GM21717 (cell line): ENCODE results near the gene PRL.

Experiments
- ATAC-seq: cut with Tn5 transposase; IDR thresholded peaks from one replicate; pipeline ENCODE4 v1.9.1; 2021; ENCODE audit warnings: mild to moderate bottlenecking, moderate library complexity; ENCODE audit not compliant: unreplicated experiment

Gene PRL

DNA sequence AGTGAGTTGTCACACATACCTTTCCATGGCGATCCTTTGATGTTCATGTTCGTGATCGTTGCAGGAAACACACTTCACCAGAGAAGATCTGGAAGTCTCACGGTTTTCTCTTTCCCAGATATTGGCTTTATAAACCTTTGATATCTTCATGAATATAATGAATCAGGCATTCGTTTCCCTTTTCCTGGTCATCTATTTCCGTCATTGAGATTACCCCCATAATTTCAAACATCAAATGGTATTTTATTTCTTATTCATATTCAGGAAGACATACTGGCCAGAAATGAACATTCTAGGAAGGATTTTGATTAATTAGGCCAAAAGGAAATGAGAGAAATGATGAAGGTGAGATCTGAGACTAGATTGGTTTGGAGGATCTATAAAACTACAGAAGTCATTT is at the start of gene PRL:
TSS of gene PRL (minus strand) at position 101 of the 400 bp plus-strand sequence. CDS start at position 47, 54 bp downstream.
- no peak for ATAC-seq

DNA sequence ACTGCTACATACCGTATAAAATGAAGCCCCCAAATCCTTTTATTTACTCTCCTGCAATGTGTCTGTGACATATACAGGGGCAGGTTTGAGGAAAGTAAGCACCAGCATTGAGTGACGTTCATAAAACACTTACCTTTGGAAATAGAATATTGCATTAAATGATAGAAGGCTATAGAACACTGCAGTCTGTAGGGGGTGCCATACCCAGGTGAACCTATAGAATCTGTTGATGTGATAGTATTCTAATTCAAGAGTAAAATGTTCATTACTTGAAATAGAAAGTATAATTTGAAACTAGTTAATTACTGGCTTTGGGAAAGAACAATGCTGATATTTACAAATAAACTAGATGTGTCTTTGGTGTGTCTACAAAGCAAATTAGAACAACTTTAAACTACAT is 47.0 kb upstream of the PRL start:
- ATAC-seq, result no peak

DNA sequence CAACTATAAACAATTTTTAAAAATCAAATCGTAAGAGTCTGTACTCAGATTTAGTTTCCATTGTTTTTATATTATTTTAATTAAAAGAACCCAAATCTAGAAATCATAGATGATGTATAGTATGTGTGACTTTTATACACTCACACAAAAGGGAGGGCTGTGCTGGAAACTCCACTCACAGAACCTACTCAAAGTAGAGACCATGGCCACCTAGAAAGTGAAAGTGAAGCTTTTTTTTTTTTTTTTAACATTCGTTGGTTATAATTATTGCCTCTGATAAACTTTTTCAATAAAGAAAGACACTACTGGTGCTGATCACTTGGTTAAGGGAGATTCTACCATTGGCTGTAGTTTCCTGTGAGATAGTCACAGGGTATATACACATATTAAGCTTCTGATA is 37.9 kb upstream of the PRL start:
- no peak for ATAC-seq

DNA sequence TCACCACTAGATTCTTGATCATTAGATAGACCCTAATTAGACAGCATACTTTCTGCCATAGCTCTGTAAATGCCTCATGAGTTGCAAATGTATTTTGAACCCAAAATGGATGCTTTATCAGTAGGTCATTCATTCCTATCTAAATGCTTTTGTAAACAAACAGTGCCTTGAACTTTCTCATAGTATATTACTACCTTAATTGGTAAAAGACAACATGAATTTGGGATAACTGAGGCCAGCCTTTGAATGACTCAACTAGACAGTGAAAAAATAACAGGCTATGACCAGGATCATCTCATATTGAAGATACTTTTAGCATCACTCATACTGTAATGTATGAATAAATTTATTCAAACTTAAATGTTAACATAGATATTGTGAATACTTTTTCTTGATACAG is 37.0 kb upstream of the PRL start:
- no peak for ATAC-seq

DNA sequence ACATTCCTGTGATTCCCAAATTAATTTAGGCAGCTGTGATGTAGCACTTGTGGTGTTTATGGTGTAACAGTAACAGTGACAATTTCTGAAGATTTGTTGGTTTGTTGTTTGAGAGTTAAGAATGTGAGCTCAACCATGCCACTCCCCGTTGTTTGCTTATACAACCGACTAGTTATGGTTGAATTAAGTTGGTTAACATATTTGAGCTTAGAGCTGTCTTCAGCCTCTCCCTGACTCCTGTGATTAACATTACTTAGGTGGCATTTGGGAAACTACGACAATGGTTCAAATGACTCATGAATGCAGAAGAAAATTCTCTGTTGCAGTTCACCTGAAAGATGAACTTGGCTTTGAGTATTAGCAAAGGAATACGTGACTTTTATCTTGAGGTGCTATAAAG is 35.9 kb upstream of the PRL start:
- no peak for ATAC-seq

DNA sequence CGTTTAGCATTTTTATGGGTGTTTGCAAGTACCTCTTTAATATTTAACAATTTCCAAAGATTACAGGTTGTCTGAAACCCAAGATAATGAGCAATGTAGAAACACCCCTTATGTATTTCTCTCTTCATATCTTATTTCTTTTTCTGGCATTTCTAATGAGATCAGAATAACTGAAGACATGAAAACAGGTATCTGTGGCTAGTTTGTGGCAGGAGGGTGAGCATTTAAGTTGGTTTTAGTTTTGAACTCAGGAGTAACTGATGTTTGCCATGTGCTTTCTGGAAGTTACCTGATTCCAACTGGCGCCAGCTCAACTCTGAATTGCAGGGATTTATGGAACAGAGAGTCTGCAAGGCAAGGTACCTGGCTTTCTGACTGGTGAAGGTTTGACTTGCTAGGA is 35.4 kb upstream of the PRL start:
- ATAC-seq, result no peak

DNA sequence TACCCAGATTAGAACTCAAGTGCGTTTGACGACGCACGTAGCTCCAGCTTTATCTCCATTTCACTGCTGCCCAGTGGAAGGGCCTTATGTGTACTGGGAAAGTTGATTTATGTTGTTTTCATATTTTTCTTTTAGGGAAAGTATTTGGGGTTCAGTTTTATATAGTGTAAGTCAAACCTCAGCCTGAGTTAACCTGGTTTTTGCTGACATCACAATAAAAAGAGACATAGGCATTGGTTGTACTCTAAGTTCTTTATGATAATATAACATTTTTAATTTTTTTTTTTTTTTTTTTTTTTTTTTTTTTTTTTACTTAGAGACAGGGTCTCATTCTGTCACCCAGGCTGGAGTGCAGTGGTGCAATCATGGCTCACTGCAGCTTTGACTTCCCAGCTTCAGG is 34.1 kb upstream of the PRL start:
- no peak for ATAC-seq

DNA sequence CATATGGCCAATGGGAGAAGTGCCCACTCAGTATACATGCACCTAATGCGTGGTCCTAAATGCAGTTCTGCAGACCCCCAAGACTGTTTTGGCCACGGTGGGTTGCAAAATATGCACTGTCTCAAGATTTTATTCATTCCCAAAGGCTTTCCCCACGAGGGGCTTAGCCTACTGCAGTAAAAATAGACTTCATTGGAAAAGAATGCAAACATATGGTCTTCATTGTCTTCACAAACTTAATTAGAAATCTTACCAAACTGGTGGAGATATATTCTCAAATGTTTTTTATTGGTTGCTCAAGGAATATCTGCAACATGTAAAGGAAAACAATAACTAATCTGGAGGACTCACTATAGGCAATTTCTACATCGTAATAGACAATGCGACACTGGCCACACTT is 31.6 kb upstream of the PRL start:
- no peak for ATAC-seq

DNA sequence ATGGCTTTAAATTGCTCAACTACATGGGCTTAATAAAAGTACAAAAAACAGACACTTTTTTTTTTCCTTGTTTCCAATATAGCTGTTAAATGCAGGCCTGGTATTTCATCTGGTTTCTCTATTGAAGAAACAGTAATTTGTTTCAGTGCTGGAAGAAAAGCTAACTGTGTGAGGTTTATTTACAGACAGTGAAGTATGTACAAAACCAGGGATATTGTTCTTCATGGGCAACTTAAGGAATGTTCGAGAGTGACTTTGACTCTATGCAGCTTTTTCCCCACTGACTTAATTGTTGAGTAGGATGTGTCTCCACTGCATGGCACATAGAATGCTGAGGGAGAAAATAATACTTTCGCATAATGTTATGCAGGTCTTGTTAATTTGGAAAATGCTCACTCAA is 31.0 kb upstream of the PRL start:
- no peak for ATAC-seq

DNA sequence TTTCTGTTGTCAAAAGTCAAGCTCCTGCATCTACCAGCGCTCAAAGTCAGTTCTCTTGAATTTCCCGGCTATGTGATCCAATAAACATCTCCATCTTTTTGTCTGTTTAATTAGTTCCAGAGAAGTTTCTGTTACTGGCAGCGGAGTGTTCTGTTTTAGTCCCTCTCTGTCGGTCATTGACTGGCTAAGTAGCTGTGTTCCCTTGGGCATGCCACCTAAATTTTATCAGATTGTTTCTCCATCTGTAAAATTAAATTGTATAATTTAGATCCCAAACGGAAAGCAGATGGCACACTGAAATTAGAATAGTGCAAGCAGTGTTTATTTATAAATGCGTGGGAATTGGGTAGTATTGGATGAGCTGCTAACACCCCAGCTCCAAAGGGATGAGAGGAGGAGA is 29.7 kb upstream of the PRL start:
- no peak for ATAC-seq

DNA sequence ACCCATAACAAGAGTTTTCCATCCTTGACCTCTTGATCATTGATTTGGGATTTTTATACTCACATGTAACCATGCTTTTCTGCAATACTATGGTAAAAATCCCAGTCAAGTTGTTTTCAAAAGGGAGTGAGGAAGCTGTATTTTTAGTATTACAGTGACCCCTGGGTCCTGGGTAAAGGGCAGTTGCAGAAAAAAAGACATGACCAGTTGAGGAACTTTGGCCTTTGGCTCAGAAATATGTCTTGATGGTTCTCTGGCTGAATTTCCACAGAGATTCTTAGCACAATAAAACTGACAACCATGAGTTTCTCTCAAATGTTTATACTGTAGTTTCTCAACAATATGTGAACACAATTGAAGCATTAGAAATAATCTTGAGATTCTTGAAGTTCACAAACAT is 28.6 kb upstream of the PRL start:
- no peak for ATAC-seq

DNA sequence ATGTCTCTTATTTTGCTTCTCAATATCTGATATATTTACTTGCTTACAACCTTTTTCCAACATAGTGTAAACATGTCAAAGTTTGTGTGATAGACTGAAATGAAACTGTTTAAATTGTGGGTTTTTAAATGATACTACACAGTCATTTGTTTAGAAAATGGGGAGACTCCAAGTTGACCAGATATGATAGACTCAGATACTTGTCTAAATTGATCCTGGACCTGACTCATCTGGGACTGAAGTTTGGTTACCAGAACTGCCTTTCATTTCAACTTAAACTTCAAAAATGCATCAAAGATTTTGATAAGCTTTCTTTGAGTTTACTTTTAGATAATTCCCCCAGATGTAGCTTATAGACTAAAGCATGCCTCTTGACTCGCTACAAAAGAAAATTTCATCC is 27.0 kb upstream of the PRL start:
- no peak for ATAC-seq

DNA sequence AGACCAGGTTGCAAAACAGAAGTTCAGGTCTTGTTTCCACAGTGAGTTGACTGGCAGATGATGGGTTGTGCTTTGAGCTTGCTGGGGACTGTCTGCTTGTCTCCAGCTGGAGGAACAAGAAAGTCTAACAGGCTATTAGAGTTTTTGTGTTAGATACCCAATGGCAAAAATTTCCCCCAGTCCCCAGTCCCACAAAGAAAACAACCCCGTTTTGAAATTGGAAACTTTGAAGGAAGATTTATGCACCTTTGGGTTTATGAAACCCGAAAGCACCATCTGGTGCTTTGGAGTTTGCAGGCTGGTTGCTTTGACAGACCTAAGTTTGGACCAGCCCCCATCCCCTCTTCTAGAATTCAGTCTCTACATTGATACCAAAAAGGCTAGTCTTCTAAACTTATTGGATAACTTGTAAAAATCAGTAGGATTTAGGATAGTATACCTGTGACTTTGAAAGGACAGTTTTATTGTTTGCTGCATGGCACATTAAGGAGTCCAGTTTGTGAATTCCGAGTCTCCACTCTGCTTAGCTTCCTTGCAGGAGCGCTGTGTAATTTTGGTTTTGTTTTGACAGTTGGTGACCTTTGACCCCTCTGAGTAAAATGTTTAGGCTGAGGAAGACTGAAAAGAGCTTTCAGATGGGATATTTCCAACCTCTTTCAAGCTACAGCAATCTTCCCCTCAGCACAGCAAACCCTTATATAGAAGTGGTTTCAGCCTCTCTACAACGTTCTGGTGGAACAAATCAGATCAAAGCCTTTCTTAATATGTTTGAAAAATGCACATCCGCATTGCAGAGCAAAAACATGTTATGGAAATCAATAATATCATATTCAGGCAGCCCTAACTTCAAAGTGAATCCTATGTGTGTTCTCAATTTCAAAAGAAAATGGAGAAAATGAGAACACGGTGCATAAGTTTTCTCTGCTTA is 25.5 kb upstream of the PRL start:
- peak; percentile 41 for ATAC-seq

DNA sequence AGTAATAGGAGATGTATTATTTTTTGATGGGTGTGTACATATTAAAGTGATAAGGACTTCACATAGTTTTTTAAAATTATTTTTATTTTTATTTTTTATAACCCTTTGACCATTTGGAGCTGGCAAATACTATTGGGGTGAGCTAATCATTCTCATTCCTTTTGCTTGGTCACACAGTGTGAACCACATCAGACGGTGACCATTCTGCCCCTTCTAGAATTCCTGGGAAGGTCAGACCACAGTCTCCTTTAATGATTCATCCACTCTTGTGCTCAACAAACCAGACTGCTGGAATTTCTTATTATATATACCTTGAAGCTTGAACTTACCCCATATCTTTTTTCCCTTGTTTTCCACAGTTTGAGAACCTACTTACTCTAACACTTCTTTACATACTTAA is 23.9 kb upstream of the PRL start:
- no peak for ATAC-seq

DNA sequence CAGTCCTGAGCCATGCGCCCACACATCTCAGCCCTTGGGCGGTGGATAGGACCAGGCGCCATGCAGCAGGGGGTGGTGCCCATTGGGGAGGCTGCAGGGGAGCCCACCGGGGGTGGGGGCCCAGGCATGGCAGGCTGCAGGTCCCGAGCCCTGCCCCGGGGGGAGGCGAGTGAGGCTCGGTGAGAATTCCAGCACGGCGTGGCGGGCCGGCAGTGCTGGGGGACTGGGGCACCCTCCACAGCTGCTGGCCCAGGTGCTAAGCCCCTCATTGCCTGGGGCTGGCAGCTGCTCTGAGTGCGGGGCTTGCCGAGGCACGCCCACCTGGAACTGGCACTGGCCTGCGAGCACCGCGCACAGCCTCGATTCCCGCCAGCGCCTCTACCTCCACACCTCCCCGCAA is 21.6 kb upstream of the PRL start:
- no peak for ATAC-seq

DNA sequence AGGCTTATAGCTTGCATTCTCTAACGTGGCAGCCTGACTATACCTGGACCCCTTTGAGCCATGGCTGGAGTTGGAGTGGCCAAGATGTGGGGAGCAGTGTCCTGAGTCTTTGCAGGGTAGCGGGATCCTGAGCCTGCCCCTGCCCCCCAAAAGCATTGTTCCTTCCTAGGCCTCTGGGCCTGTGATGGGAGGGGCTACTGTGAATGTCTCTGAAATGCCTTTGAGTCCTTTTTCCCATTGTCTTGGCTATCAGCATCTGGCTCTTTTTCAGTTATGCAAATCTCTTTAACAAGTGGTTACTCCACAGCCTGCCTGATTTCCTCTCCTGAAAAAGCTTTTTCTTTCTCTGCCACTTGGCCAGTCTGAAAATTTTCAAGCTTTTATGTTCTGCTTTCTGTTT is 17.0 kb upstream of the PRL start:
- no peak for ATAC-seq

DNA sequence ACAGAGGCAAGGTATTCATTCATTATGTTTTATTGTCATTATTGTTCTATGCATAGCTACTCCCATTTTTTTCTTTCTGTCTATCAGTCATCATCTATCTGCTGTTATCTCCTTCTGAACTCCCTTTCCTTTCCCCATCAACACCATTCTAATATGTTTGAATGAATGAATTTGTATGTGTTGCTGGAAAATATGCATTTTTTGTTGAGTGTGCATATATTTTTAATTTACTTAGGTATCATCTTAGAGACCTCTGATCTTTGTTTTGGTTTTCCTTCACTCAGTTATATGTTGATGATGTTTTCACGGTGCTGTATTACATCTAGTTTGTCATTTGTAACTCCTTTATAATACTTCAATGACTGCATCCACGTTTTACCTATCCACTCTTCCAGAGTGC is 12.1 kb upstream of the PRL start:
- no peak for ATAC-seq

DNA sequence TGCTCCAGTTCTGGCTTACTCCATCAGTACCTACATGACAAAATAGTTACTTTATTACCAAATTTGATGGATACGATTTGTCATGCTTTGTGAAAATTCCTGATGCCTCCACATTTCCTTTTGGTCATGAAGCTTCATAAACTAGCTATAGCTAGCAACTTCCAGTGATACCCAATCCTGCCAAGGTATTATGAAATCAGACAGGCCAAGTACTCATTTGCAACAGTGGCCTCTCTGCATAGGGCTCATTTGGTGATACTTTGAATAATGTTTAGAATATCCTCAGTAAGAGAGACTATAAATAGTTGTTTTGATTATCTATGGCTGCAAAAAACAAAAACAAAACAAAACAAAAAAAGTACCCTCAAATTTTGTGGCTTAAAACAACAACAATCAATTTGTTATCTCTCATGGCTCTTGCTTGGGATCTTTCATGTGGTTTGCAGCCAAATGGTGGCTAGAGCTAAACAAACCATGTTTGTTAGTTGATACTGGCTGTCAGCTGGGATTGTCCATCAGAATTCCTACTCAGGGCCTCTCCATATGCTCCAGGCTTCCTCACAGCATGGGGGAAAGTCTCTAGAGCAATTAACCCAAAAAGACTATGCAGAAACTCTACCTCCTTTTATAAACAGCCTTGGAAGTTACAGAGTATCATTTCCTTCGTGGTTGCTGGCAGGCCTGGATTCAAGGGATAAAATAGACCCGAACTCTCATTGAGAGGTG is 10.1 kb upstream of the PRL start:
- no peak for ATAC-seq

DNA sequence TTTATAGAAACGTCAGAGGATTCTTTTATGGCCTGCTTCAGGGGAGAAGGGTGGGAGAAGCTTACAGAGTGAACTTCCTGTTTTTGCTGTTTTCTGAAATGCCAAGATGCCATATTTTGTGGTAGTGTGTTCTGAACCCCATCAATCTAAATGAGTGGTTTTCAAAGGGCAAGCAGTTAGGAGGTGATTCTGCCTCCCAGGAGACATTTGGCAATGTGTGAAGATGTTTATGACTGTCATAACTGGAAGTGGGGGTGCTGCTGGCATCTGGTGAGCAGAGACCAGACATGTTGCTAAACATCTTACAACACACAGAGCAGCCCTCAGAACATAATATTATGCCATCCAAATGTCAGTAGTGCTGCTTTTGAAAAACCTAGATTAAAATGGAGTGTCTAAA is 6.0 kb upstream of the PRL start:
- ATAC-seq, result no peak

DNA sequence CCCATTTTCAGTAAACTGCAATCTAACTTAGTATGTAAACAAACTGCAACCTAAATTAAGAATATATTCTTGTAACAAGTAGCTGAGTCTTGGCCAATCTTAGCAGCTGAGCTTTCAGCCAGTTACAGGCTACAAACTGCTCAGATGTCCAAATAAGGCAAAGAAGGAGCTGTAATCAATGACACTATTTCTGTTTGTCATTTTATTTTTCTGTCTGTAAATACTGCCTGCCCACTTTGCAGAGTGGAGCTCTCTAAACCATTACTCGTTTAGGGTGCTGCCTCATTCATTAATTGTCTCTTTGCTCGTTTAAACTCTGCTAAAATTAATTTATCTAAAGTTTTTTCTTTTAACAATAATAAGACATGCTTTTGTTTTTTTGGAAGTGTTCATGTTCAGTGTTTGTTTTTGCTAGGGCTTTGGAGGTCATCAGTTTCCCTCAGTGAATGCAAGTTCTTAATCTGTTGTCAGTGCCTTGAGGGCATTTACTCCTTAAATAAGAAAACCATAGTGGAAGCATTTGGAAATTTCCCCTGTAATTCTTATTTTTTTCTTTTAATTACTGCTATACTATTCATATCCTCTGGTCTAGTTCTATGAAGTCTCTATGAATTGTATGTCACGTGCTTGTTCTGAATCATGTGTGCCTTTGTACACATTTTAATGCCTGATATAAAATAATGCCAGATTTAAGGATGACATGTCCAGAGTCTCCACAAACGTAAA is 3.6 kb upstream of the PRL start:
- ATAC-seq, result no peak

DNA sequence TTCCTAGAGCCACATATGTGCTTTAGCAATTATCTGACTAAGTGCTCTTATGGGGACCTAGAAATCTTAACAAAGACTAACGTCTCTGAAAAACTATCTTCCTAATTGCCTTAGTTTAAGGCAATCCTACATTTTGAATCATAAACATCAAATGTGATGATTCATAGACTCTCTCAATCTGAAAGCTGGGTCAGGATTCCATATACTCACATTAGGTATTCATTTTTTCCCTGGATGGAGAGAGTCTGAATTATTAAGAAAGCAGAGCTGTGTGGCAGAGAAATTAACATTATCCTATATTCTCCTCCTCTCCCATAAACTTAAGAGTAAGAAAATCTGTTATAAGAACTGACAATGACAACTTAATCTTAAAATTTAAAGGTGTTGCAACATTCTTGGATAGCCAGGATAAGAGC is 1.6 kb upstream of the PRL start:
- ATAC-seq, result no peak

DNA sequence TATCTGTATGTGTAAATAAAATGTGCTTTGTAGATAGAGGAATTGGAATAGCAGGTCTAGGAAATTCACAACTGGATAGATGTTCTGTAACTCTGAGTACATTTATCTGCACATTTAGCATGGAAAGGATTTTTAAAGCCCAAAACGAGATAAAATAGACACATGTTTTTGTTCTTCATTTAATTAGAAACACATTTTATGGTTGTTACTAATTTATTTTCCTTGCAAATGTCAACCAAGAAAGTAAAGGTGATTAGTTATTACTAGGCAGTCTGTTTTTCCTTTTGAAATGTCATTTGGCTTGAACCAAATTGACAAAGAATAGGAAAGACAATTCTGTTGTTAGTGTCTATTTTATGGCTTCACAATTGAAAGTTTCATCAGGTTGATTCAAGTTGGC is 769 bp downstream of the PRL start:
- no peak for ATAC-seq
